Measurements from ENCODE around the gene CCDC14.
"Not testable (repeated sequence)": the region's sequence is repeated elsewhere in the genome, so short reads cannot be mapped to it uniquely, and the experiment has no call there.

The CCDC14 gene, protein sequence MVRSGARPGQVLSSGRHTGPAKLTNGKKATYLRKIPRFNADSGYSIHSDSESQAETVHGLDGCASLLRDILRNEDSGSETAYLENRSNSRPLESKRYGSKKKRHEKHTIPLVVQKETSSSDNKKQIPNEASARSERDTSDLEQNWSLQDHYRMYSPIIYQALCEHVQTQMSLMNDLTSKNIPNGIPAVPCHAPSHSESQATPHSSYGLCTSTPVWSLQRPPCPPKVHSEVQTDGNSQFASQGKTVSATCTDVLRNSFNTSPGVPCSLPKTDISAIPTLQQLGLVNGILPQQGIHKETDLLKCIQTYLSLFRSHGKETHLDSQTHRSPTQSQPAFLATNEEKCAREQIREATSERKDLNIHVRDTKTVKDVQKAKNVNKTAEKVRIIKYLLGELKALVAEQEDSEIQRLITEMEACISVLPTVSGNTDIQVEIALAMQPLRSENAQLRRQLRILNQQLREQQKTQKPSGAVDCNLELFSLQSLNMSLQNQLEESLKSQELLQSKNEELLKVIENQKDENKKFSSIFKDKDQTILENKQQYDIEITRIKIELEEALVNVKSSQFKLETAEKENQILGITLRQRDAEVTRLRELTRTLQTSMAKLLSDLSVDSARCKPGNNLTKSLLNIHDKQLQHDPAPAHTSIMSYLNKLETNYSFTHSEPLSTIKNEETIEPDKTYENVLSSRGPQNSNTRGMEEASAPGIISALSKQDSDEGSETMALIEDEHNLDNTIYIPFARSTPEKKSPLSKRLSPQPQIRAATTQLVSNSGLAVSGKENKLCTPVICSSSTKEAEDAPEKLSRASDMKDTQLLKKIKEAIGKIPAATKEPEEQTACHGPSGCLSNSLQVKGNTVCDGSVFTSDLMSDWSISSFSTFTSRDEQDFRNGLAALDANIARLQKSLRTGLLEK

DNA sequence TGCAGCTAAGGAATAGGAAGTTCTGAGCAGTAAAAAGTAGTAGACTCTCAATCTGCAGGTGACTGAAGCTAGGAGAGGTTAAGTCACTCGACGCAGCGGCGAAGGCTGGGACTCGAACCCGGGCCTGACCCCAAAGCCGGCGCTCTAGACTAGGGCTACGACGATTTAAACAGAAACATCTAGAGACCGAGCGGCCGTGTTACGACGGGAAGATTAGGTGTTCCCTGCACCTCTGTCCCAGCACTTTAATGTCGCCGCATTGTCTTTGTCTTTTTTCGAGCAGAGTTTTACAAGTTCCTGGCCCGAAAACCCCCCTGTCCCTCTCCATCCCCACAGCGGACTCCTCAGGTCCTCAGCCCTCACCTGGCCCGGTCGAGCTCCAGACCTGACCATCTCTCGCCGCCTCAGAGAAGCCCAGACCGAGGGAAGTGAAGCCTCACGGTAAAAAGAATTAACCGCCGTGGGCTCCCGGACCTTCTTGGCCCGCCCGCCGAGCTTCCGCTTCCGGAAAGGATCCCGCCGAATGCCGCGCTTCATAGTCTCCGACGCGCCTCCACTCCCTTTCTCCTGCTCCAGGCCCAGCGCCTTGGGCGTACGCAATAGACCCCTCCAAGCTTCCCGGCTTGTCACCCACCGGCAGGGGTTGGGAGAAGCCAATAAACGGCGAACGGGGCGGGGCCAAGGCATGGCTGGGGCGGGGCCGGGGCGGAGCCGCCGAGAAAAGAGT is at the start of gene CCDC14:
Gene CCDC14 (minus strand): TSS at position 449 of the 727 bp plus-strand sequence. CDS start 56 bp downstream, at position 393.
- no peaks in the 10 kb centered on the region for H3K9me3 ChIP-seq (ENCODE audit: low read depth, low read length)
- TF ChIP-seq FOXP2 (optimal IDR thresholded peaks at IDR 0.05; ENCODE audit: control extremely low read depth, extremely low read length, insufficient read depth) (peak; percentile 71), POLR2AphosphoS5 (IDR thresholded peaks at IDR 0.05; ENCODE audit: borderline replicate concordance, low read depth, low read length) (peak; percentile 98), EZH2 (IDR thresholded peaks at IDR 0.05) (no peak)
- DNase-seq (ENCODE audit: low read depth, low spot score), result peak; percentile 95
- peak within 1 kb of the TSS; percentile 96 for H3K9ac ChIP-seq (ENCODE audit: insufficient read length)
- H3K4me3 ChIP-seq, result peak within 1 kb of the TSS; percentile 93
- H3K36me3 ChIP-seq (ENCODE audit: insufficient read depth, low read length), result peaks cover 7% of the 10 kb centered on the region
- peak within 1 kb of the TSS; percentile 89 for H3K27ac ChIP-seq

DNA sequence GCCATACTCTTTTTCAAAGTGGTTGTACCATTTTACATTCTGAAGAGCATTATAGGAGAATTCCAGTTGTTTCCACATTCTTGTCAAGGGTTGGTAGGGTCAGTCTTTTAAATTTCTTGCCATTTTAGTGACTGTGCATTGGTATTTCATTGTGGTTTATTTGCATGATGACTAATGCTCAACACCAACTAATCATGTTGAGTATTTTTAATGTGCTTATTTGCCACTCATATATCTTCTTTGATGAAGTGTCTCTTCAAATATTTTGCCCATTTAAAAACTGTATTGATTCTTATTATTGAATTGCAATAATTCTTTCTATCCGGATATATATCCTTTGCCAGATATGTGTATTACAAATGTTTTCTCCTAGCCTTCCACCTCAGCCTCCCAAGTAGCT is 47.3 kb upstream of the CCDC14 start:
- not testable (repeated sequence) for H3K9ac ChIP-seq (ENCODE audit: insufficient read length); H3K9me3 ChIP-seq (ENCODE audit: low read depth, low read length); DNase-seq (ENCODE audit: low read depth, low spot score); H3K36me3 ChIP-seq (ENCODE audit: insufficient read depth, low read length); H3K4me3 ChIP-seq; H3K27ac ChIP-seq

DNA sequence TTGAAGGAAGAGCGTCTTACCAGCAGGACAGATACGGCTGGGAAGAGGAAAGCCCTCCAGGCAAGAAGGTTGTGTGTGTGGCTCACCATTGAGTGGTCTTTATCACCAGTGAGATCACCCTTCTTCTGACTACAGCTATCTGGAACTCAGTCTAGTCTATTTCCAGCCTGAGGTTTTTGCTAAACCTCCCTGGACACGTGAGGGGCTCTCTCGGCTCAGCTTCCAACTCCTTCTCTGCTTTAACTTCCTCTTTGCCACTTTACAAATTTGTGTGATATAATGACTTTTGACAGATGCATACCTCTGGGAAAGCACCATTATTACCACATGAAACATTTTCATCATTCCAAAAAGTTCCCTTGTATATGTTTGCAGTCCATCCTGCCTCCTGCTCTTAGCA is 46.2 kb upstream of the CCDC14 start:
- no peaks in the 10 kb centered on the region for H3K9me3 ChIP-seq (ENCODE audit: low read depth, low read length)
- TF ChIP-seq POLR2AphosphoS5 (IDR thresholded peaks at IDR 0.05; ENCODE audit: borderline replicate concordance, low read depth, low read length), result no peak
- TF ChIP-seq FOXP2 (optimal IDR thresholded peaks at IDR 0.05; ENCODE audit: control extremely low read depth, extremely low read length, insufficient read depth), result no peak
- TF ChIP-seq EZH2 (IDR thresholded peaks at IDR 0.05), result no peak
- DNase-seq (ENCODE audit: low read depth, low spot score), result peak; percentile 8
- H3K4me3 ChIP-seq, result no peak overlapping the region
- no peaks in the 10 kb centered on the region for H3K36me3 ChIP-seq (ENCODE audit: insufficient read depth, low read length)
- no peak overlapping the region for H3K9ac ChIP-seq (ENCODE audit: insufficient read length)
- no peak overlapping the region for H3K27ac ChIP-seq

DNA sequence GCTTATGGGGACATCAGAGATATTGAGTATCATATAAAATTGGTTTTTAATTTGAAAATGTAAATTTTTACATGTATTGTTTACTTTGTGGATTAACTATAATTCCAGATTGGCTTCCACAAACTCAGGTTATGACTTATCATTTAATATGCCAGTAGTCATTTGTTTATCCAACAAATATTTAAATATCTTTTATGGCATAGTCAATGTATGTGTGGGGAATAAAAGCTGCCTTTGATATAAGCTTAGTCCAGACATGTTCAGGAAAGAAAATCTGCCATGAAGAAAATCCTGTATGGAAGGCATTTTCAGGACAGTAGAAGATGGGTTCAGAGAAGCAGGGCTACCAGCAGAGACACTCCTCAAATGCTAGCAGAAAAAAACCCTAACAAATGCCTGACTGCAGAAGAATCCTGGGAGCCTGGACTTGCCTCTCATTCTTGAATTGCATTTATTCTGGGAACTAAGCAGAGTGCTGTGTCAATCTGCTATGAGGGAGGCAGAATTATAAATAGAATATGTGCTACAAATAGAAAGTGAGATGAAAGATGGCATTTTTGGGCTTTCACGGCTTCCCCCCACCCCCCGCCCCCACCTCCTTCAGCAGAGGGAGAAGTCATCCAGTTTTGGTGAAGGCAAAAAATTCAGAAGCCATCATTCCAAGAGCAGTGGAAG is 41.5 kb upstream of the CCDC14 start:
- H3K9me3 ChIP-seq (ENCODE audit: low read depth, low read length); DNase-seq (ENCODE audit: low read depth, low spot score); H3K4me3 ChIP-seq; H3K36me3 ChIP-seq (ENCODE audit: insufficient read depth, low read length); H3K27ac ChIP-seq; H3K9ac ChIP-seq (ENCODE audit: insufficient read length): not testable (repeated sequence)

DNA sequence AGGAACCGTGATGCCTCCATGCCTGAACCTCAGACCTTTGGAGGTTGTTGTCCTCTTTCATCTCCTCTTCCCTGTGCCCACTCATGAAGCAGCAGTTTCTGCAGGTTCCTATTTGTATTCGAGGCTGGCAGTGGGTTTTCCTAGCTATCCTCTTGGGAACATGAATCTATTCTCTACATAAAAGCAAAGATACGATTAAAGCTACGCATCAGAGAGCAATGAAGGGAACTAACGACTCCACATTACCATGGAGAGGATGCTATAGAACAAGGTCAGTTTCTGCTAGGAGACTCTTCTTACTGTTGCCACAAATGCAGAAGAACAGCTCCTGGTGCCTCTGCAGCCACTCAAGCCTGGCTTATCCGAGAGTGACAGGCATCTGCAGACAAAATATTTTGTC is 40.3 kb upstream of the CCDC14 start:
- not testable (repeated sequence) for H3K9ac ChIP-seq (ENCODE audit: insufficient read length); H3K9me3 ChIP-seq (ENCODE audit: low read depth, low read length); H3K36me3 ChIP-seq (ENCODE audit: insufficient read depth, low read length); H3K27ac ChIP-seq; H3K4me3 ChIP-seq; DNase-seq (ENCODE audit: low read depth, low spot score)

DNA sequence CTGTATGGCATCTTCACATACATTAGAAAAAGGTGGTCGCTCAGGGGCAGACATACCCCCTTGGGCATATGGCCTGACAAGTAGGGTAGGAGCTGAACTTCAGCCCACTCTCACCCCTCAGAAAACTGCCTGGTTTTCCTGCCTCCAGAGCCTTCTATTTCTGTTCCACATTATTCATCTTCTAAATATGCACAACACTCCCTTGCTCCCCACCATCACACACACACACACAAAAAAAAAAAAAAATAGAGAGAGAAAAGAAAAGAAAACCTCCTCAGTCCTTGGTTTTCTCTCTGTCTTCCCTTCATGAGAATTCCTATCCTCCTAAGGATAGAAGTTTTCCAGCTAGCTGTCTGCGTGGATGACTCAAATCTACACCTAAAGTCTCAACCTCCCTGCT is 36.5 kb upstream of the CCDC14 start:
- no peak overlapping the region for H3K27ac ChIP-seq
- H3K9ac ChIP-seq (ENCODE audit: insufficient read length), result no peak overlapping the region
- TF ChIP-seq POLR2AphosphoS5 (IDR thresholded peaks at IDR 0.05; ENCODE audit: borderline replicate concordance, low read depth, low read length), result no peak
- TF ChIP-seq EZH2 (IDR thresholded peaks at IDR 0.05), result no peak
- no peak for TF ChIP-seq FOXP2 (optimal IDR thresholded peaks at IDR 0.05; ENCODE audit: control extremely low read depth, extremely low read length, insufficient read depth)
- no peaks in the 10 kb centered on the region for H3K9me3 ChIP-seq (ENCODE audit: low read depth, low read length)
- no peak overlapping the region for H3K4me3 ChIP-seq
- H3K36me3 ChIP-seq (ENCODE audit: insufficient read depth, low read length), result no peaks in the 10 kb centered on the region
- no peak for DNase-seq (ENCODE audit: low read depth, low spot score)

DNA sequence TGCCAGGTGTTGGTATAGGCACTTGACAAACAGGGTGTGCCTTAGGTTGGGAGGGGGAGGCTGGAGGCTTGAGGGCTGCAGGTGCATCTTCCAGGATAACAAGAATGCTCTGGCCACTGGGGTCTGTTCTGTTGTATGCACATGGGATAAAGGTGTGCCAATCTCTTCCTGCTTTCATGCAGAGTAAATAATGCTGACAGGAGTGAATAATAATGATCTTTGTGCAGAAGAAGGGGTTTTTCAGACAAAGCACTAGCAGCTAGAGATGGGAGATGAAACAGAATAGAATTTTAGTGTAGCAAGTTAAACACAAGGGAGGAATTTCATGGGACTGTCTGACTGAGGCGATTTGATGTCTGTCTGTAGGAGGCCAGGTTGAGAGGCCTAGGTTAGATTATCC is 32.8 kb upstream of the CCDC14 start:
- Histone ChIP-seq H3K4me3 (no peak overlapping the region), H3K9me3 (ENCODE audit: low read depth, low read length) (no peaks in the 10 kb centered on the region), H3K27ac (no peak overlapping the region), H3K36me3 (ENCODE audit: insufficient read depth, low read length) (no peaks in the 10 kb centered on the region), H3K9ac (ENCODE audit: insufficient read length) (no peak overlapping the region)
- no peak for TF ChIP-seq EZH2 (IDR thresholded peaks at IDR 0.05)
- no peak for TF ChIP-seq POLR2AphosphoS5 (IDR thresholded peaks at IDR 0.05; ENCODE audit: borderline replicate concordance, low read depth, low read length)
- no peak for TF ChIP-seq FOXP2 (optimal IDR thresholded peaks at IDR 0.05; ENCODE audit: control extremely low read depth, extremely low read length, insufficient read depth)
- DNase-seq (ENCODE audit: low read depth, low spot score), result no peak

DNA sequence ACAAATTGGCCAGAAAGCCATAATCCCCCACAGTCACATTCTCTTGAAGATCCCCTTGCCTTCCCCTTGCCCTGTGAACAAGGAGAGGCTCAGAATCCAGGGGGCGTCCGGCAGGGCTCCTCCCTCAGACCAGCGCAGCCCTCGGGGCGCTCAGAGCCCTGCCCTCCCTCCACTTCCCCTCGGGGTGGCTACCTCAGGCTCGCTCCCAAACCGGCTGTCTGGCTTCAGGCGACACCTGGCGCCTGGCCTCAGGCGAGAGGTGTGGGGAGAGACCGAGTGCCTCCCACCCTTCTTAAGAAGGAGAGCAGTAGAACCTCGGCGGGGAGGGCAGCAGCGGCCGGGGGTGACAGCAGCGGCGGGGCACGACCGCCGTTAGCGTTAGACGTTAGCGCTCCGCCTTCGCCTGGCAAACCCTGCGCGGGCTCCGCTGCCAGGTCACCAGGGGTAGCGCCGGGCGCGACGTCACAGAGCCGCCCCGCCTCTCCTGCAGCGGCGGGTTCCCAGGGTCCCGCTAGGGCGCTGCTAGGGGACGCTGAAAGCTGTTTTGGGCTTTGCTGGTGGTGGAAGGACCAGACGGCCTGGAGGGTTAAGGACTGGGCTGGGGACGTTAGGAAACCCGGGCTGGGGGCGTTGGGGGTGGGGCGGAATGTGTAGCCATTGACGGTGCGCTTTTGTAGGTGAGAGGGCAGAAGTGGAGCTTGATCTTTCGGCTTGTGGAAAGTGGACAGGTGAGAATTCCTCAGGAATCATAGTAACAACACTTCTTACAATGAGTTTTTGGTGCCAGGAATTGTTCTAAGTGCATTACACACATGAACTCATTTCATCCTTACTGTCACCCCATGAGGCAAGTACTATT is 30.9 kb upstream of the CCDC14 start, which contains the start of gene ROPN1:
Gene ROPN1 (minus strand): TSS at position 395 of the 859 bp plus-strand sequence. CDS start 11,643 bp downstream, outside the sequence.
- not testable (repeated sequence) for H3K27ac ChIP-seq; DNase-seq (ENCODE audit: low read depth, low spot score); H3K4me3 ChIP-seq; H3K36me3 ChIP-seq (ENCODE audit: insufficient read depth, low read length); H3K9me3 ChIP-seq (ENCODE audit: low read depth, low read length); H3K9ac ChIP-seq (ENCODE audit: insufficient read length)
